Measurements from ENCODE around the gene TUT4.
A peak's percentile ranks its signal among the peaks of the same experiment; 100 is the strongest.

The TUT4 gene

DNA sequence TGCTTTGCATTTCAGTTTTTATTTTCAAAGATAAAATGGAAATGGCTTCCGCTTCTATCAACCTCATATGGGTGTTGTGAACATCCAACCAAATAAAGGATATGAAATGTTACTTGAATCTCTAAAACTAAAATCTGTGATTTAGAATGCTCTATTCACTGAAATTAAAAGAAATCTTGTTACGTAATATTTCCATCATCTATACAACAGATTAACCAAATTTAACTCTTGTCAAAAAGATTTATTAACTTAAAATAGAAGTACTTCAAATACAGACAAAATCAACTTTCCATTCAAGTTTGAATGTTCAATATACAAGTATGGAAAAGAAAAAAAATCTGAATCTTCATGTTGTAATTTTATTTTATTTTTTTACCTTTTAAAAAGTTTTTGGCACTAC is 129.8 kb downstream of the TUT4 start:
- no peak overlapping the region for H3K27ac ChIP-seq

DNA sequence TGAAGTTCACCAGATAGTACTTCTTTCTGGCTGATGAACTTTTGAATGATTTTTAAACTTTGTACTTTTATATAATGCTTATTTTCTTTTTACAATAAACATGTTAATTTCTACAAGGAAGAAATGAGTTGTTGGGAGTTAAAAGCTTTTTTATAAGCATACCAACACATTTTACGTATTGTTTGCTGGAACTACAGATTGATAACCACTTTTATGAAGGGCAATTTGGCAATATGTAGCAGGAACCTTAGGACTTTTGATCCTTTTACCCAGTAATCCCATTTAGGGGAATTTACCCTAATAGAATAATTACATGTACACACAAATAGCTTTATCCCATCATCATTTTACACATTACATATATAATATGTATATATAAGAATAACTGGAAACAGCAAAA is 132.2 kb downstream of the TUT4 start:
- no peak overlapping the region for H3K27ac ChIP-seq
- DNase-seq (ENCODE audit: low read depth, low spot score) = no peak

More for the DNA sequence above, 129.8 kb downstream of the TUT4 start:
- no peak for DNase-seq (ENCODE audit: low read depth, low spot score)

DNA sequence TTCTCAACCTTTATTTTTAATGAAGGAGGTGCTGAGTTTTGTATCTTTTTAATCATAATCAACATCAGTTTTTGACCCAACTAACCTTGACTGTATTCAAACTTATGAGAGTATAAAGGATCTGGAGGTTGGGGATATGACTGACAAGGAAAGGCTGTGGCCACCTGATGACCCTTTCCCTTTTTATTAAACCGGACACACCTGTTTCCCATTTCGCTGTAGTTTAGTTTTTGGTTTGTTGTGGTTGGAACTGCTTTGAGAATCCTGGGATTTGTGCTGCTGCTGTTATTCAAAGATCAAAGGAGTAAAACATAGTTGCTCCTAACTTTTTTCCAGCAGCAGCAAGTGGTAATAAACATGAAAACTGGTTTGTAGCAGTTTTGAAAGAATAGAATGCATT is 136.1 kb downstream of the TUT4 start:
- DNase-seq (ENCODE audit: low read depth, low spot score) = no peak
- H3K27ac ChIP-seq = no peak overlapping the region

DNA sequence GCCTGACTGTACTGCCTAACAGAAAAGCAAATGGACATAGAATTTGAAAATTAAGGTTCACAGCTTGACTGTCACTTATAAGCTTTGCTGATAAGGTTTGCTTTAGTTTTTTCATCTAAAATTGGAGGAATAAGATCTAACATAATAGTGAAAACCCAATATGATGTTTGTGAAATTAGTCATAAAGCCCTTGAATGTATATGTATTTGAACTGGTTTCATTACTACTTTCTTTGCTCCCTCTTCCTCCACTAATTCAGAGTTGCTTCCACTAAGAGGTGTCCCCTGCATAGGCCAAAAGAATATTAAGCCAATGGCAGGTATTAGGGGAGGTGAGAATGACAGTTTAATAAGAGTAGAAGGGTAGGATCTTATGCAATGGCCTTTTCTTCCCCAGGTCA is 137.9 kb downstream of the TUT4 start:
- H3K27ac ChIP-seq = no peak overlapping the region
- DNase-seq (ENCODE audit: low read depth, low spot score) = no peak

- DNase-seq (ENCODE audit: low read depth, low spot score) = no peak
- no peak overlapping the region for H3K27ac ChIP-seq
These were observed 139.4 kb downstream of the TUT4 start for GRCh38 chr1:52413410-52413989.

DNA sequence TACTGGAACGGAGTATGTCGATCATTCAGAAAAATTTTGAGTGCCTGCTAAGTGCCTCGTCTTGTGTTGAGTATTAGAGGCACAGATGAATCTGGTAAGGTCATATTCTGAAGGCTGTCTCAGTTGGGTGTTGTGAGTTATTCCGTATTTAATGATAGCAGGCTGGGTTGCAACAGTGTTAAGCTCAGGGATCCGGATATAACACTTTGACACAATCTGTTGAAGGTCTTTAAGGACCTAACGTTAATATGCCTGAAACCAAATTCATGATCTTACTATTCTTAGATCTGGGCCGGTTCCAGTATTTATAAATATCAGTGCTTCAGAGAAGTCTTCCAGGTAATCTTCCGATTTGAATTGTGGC is 147.9 kb downstream of the TUT4 start:
- peak overlapping the region; percentile 88 for H3K27ac ChIP-seq
- DNase-seq (ENCODE audit: low read depth, low spot score) = no peak

GRCh38 chr1:52404116-52404974 is 148.5 kb downstream of the TUT4 start, which contains the start of the genes ORC1 and PRPF38A:
TSS of gene ORC1 (minus strand) at chr1:52404423. CDS start at chr1:52402223, 2,200 bp downstream.
TSS of gene PRPF38A (plus strand) at chr1:52404602. CDS start at chr1:52404750, 148 bp downstream.
- peak; percentile 74 for DNase-seq (ENCODE audit: low read depth, low spot score)
- peak within 1 kb of the TSS; percentile 88 for H3K27ac ChIP-seq

GRCh38 chr1:52403566-52404115 is 149.3 kb downstream of the TUT4 start:
- DNase-seq (ENCODE audit: low read depth, low spot score) = peak; percentile 34
- H3K27ac ChIP-seq = peak overlapping the region; percentile 88

GRCh38 chr1:52402860-52403240 is 150.0 kb downstream of the TUT4 start:
- H3K27ac ChIP-seq = no peak overlapping the region
- DNase-seq (ENCODE audit: low read depth, low spot score) = no peak

DNA sequence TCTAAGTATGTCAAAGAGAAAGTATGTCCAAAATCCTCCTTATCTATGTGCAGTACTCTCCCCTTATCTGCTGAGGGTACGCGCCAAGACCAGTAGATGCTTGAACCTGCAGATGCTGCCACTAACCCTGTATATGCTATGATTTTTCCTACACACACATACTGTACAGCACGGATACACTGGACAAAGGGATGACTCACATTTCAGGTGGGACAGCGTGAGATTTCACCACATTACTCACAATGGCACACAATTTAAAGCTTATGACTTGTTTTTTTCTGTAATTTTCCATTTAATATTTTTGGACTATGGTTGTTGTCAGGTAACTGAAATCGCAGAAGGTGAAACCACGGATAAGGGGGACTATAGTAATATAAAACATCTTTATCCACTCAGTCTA is 152.8 kb downstream of the TUT4 start:
- no peak for DNase-seq (ENCODE audit: low read depth, low spot score)
- no peak overlapping the region for H3K27ac ChIP-seq

DNA sequence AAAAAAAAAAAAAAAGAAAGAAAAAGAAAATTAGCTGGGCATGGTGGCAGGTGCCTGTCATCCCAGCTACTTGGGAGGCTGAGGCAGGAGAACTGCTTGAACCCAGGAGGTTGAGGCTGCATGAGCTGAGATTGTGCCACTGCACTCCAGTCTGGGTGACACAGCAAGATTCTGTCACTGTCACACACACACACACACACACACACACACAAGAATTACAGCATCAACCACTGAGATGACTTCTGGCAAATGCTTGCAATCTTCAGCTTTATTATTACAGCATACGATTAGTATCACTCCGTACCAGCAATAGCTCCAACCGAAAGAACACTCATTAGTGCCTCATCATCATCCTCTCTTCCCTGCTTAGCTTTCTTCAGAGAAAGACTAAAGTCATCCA is 153.3 kb downstream of the TUT4 start:
- DNase-seq (ENCODE audit: low read depth, low spot score) = no peak

DNA sequence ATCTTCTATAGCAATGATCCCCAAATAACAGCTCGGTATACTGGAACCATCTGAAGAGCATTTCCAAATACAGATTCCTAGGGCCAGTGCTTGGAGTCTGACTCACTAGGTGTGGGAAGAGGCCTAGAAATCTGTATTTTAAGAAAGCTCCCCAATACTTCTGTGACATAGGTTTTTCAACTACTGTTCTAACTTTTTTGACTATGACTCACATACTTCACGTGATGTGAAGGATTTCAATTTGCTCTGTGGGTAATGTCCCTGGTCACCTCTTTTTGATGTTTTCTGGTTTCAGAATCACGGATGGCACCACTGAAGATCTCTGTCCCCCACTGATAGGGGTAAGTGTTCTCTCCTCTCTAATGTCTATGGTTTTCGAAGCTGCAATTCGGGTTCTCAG is 159.7 kb downstream of the TUT4 start:
- no peak for DNase-seq (ENCODE audit: low read depth, low spot score)
- H3K27ac ChIP-seq = no peak overlapping the region

More for the DNA sequence above, 153.3 kb downstream of the TUT4 start:
- no peak overlapping the region for H3K27ac ChIP-seq

GRCh38 chr1:52386458-52386857 is 166.4 kb downstream of the TUT4 start:
- H3K27ac ChIP-seq = no peak overlapping the region
- no peak for DNase-seq (ENCODE audit: low read depth, low spot score)

GRCh38 chr1:52385376-52385775 is 167.5 kb downstream of the TUT4 start:
- H3K27ac ChIP-seq = no peak overlapping the region
- no peak for DNase-seq (ENCODE audit: low read depth, low spot score)

Data from epithelial cell of prostate (primary cell).